GM23338 (cell line): ENCODE measurements around the gene ARID4A. TPM values are rescaled to one million over a fixed set of nuclear protein-coding genes. Genes with fewer than 3 reads are reported as not detected.

ENCODE experiments used
- ATAC-seq: fragments of 200-7000 bp; cut with Tn5 transposase; 3 replicates; pipeline ENCODE4 v1.9.1; 2020
- DNase-seq: peaks from one replicate; pipeline ENCODE4 v3.0.0-alpha.2; 2015; ENCODE audit warnings: low spot score
- H2AFZ ChIP-seq: fragments of 200-600 bp; sonication (generic); 2 replicates; pipeline ENCODE4 v1.8.0; 2016; ENCODE audit warnings: antibody characterized with exemption, mild to moderate bottlenecking, moderate library complexity
- H3F3A ChIP-seq: fragments of 200-600 bp; sonication (generic); replicated peaks from 2 replicates; pipeline ENCODE4 v1.8.0; 2017; ENCODE audit warnings: antibody characterized with exemption, mixed run types, low read depth
- H3K27ac ChIP-seq: fragments of 200-600 bp; sonication (generic); 2 replicates; pipeline ENCODE4 v1.6.1; 2016; ENCODE audit warnings: low read depth
- H3K27me3 ChIP-seq: fragments of 200-600 bp; sonication (generic); 2 replicates; pipeline ENCODE4 v1.8.0; 2016; ENCODE audit warnings: mild to moderate bottlenecking, mixed run types, moderate library complexity; ENCODE audit not compliant: insufficient read depth
- H3K36me3 ChIP-seq: fragments of 200-600 bp; sonication (generic); 2 replicates; pipeline ENCODE4 v1.8.0; 2016; ENCODE audit warnings: mild to moderate bottlenecking; ENCODE audit not compliant: insufficient read depth
- H3K4me1 ChIP-seq: fragments of 200-600 bp; sonication (generic); 2 replicates; pipeline ENCODE4 v1.8.0; 2016; ENCODE audit warnings: mild to moderate bottlenecking, moderate library complexity; ENCODE audit not compliant: insufficient read depth
- H3K4me2 ChIP-seq: fragments of 200-600 bp; sonication (generic); 2 replicates; pipeline ENCODE4 v1.7.1; 2017; ENCODE audit warnings: mixed run types
- H3K4me3 ChIP-seq: fragments of 200-600 bp; sonication (generic); 2 replicates; pipeline ENCODE4 v1.6.1; 2016; ENCODE audit warnings: mixed run types
- H3K79me2 ChIP-seq: fragments of 200-600 bp; sonication (generic); replicated peaks from 2 replicates; pipeline ENCODE4 v1.8.0; 2017; ENCODE audit warnings: mild to moderate bottlenecking; ENCODE audit not compliant: insufficient read depth
- H3K9me2 ChIP-seq: fragments of 200-600 bp; sonication (generic); 2 replicates; pipeline ENCODE4 v1.8.0; 2017; ENCODE audit not compliant: insufficient read depth
- H4K20me1 ChIP-seq: fragments of 200-600 bp; sonication (generic); replicated peaks from 2 replicates; pipeline ENCODE4 v1.8.0; 2017; ENCODE audit warnings: mild to moderate bottlenecking; ENCODE audit not compliant: insufficient read depth
- H3K27ac Mint-ChIP-seq: 2 replicates; pipeline ENCODE4 v1.8.0; 2020; ENCODE audit warnings: inconsistent platforms, mild to moderate bottlenecking, moderate library complexity, mixed read lengths
- H3K27me3 Mint-ChIP-seq: 3 replicates; pipeline ENCODE4 v1.8.0; 2022; ENCODE audit warnings: low read depth, mild to moderate bottlenecking, moderate library complexity, mixed read lengths, inconsistent platforms; ENCODE audit not compliant: insufficient read depth, poor library complexity
- H3K36me3 Mint-ChIP-seq: 3 replicates; pipeline ENCODE4 v1.8.0; 2021; ENCODE audit warnings: low read depth, mild to moderate bottlenecking, inconsistent platforms, moderate library complexity, mixed read lengths
- H3K4me1 Mint-ChIP-seq: 3 replicates; pipeline ENCODE4 v1.8.0; 2020; ENCODE audit warnings: mild to moderate bottlenecking, inconsistent platforms, mixed read lengths
- H3K4me3 Mint-ChIP-seq: 3 replicates; pipeline ENCODE4 v1.8.0; 2021; ENCODE audit warnings: moderate library complexity, mild to moderate bottlenecking, inconsistent platforms, mixed read lengths
- H3K9me3 Mint-ChIP-seq: 3 replicates; pipeline ENCODE4 v1.8.0; 2020; ENCODE audit warnings: moderate library complexity, mild to moderate bottlenecking, inconsistent platforms, mixed read lengths
- CREB1 ChIP-seq: fragments of 250-450 bp; sonication (Bioruptor Pico); IDR thresholded peaks from 2 replicates; pipeline ENCODE4 v1.5.0; 2020; ENCODE audit warnings: low read depth, mild to moderate bottlenecking, moderate library complexity
- EZH2 ChIP-seq: fragments of 200-600 bp; sonication (generic); IDR thresholded peaks from one replicate; pipeline ENCODE4 v1.8.0; 2017; ENCODE audit warnings: antibody characterized with exemption, mild to moderate bottlenecking, low read depth; ENCODE audit not compliant: unreplicated experiment
- JUNB ChIP-seq: IDR thresholded peaks from one replicate; pipeline ENCODE4 v1.6.1; 2016; ENCODE audit warnings: antibody characterized with exemption; ENCODE audit not compliant: unreplicated experiment
- NANOG ChIP-seq: IDR thresholded peaks from 2 replicates; pipeline ENCODE4 v1.6.1; 2016; ENCODE audit warnings: antibody characterized with exemption, borderline replicate concordance
- REST ChIP-seq: IDR thresholded peaks from one replicate; pipeline ENCODE4 v1.6.1; 2018; ENCODE audit warnings: antibody characterized with exemption; ENCODE audit not compliant: unreplicated experiment
- STAT1 ChIP-seq: IDR thresholded peaks from one replicate; pipeline ENCODE4 v1.6.1; 2016; ENCODE audit warnings: antibody characterized with exemption; ENCODE audit not compliant: unreplicated experiment
- ZNF331 ChIP-seq: fragments of 250-450 bp; sonication (Bioruptor Pico); IDR thresholded peaks from 2 replicates; pipeline ENCODE4 v1.5.0; 2020; ENCODE audit warnings: low read depth, mild to moderate bottlenecking, moderate library complexity
- ZNF462 ChIP-seq: fragments of 250-450 bp; sonication (Bioruptor Pico); IDR thresholded peaks from 2 replicates; pipeline ENCODE4 v1.5.0; 2020; ENCODE audit warnings: mild to moderate bottlenecking, moderate library complexity
- polyA plus RNA-seq: library from polyadenylated mRNA; unstranded; fragments of >200 nt; fragmentation: Nextera tagmentation; extraction: Ambion mirVana; gene quantifications from 2 replicates; pipeline ENCODE4 v1.2.1, GENCODE V29; 2016
- total RNA-seq: library from RNA; depleted of rRNA; stranded (reverse); fragments of >200 nt; shearing (Covaris generic); gene quantifications from 2 replicates; pipeline ENCODE4 v1.2.3, GENCODE V29; 2014

The ARID4A gene
- total and polyA plus RNA-seq, 2 experiments from 2014 or later, result 9.1 to 25.4 TPM

- Histone ChIP-seq H4K20me1 (no peaks in the 10 kb centered on the region), H3K27ac (no peak overlapping the region), H3K27me3 (no peaks in the 10 kb centered on the region), H2AFZ (no peak overlapping the region), H3K4me3 (no peak overlapping the region), H3F3A (no peaks in the 10 kb centered on the region; the same call in 1 of the 2 replicates), H3K79me2 (no peaks in the 10 kb centered on the region), H3K4me1 (no peaks in the 10 kb centered on the region), H3K36me3 (peaks cover 3% of the 10 kb centered on the region; the same call in 1 of the 2 replicates), H3K4me2 (no peak overlapping the region), H3K9me2 (no peaks in the 10 kb centered on the region)
- no peak for DNase-seq
- H3K27me3 Mint-ChIP-seq, result no peaks in the 10 kb centered on the region
- peaks cover 31% of the 10 kb centered on the region; the same call in 2 of the 3 replicates for H3K36me3 Mint-ChIP-seq
- no peak overlapping the region for H3K27ac Mint-ChIP-seq
- H3K9me3 Mint-ChIP-seq, result no peaks in the 10 kb centered on the region
- no peaks in the 10 kb centered on the region for H3K4me1 Mint-ChIP-seq
- no peak overlapping the region for H3K4me3 Mint-ChIP-seq
- ATAC-seq, result no peak
- no peak for TF ChIP-seq ZNF331 (CRISPR knock-in tag)
Measured at GRCh38 chr14:58368956-58369355, 70.6 kb downstream of the ARID4A start.

- no peak overlapping the region for H3K27ac Mint-ChIP-seq
- H3K27me3 Mint-ChIP-seq, result no peaks in the 10 kb centered on the region
- H3F3A ChIP-seq, result no peaks in the 10 kb centered on the region
- H3K79me2 ChIP-seq, result no peaks in the 10 kb centered on the region
- H3K9me3 Mint-ChIP-seq, result no peaks in the 10 kb centered on the region
- TF ChIP-seq EZH2 (no peak), ZNF331 (CRISPR knock-in tag) (no peak), CREB1 (CRISPR knock-in tag) (no peak), JUNB (no peak), STAT1 (no peak)
- no peaks in the 10 kb centered on the region for H3K4me1 Mint-ChIP-seq
- ATAC-seq (no peak), DNase-seq (no peak)
- no peaks in the 10 kb centered on the region; the same call in 1 of the 2 replicates for H3K36me3 ChIP-seq
- H3K4me1 ChIP-seq, result no peaks in the 10 kb centered on the region
- H3K27ac ChIP-seq, result no peak overlapping the region
- no peak overlapping the region for H3K4me2 ChIP-seq
- H2AFZ ChIP-seq, result no peak overlapping the region
- H4K20me1 ChIP-seq, result no peaks in the 10 kb centered on the region
- no peaks in the 10 kb centered on the region for H3K27me3 ChIP-seq
- no peak overlapping the region for H3K4me3 Mint-ChIP-seq
- no peaks in the 10 kb centered on the region for H3K9me2 ChIP-seq
- H3K4me3 ChIP-seq, result no peak overlapping the region
- peaks cover 19% of the 10 kb centered on the region; the same call in 2 of the 3 replicates for H3K36me3 Mint-ChIP-seq
Measured at GRCh38 chr14:58376791-58377190, 78.4 kb downstream of the ARID4A start.

GRCh38 chr14:58390830-58391229 lies 92.5 kb downstream of the ARID4A start:
- Histone ChIP-seq H3K4me2 (no peak overlapping the region), H3K27me3 (peaks cover 12% of the 10 kb centered on the region), H3K27ac (no peak overlapping the region), H2AFZ (no peak overlapping the region), H3K4me1 (no peaks in the 10 kb centered on the region; the same call in 1 of the 2 replicates), H3K4me3 (no peak overlapping the region), H3K9me2 (no peaks in the 10 kb centered on the region), H3K79me2 (no peaks in the 10 kb centered on the region), H4K20me1 (no peaks in the 10 kb centered on the region), H3K36me3 (no peaks in the 10 kb centered on the region), H3F3A (peaks cover 6% of the 10 kb centered on the region)
- H3K36me3 Mint-ChIP-seq, result no peaks in the 10 kb centered on the region
- H3K9me3 Mint-ChIP-seq, result no peaks in the 10 kb centered on the region
- H3K4me1 Mint-ChIP-seq, result peaks cover 4% of the 10 kb centered on the region; the same call in 1 of the 3 replicates
- H3K4me3 Mint-ChIP-seq, result no peak overlapping the region
- DNase-seq (no peak), ATAC-seq (no peak)
- peaks cover 7% of the 10 kb centered on the region for H3K27me3 Mint-ChIP-seq
- H3K27ac Mint-ChIP-seq, result no peak overlapping the region
- TF ChIP-seq ZNF462 (CRISPR knock-in tag) (no peak), REST (no peak), NANOG (no peak), ZNF331 (CRISPR knock-in tag) (no peak)
